Measurements from ENCODE around the gene CTXN1.

Gene CTXN1

DNA sequence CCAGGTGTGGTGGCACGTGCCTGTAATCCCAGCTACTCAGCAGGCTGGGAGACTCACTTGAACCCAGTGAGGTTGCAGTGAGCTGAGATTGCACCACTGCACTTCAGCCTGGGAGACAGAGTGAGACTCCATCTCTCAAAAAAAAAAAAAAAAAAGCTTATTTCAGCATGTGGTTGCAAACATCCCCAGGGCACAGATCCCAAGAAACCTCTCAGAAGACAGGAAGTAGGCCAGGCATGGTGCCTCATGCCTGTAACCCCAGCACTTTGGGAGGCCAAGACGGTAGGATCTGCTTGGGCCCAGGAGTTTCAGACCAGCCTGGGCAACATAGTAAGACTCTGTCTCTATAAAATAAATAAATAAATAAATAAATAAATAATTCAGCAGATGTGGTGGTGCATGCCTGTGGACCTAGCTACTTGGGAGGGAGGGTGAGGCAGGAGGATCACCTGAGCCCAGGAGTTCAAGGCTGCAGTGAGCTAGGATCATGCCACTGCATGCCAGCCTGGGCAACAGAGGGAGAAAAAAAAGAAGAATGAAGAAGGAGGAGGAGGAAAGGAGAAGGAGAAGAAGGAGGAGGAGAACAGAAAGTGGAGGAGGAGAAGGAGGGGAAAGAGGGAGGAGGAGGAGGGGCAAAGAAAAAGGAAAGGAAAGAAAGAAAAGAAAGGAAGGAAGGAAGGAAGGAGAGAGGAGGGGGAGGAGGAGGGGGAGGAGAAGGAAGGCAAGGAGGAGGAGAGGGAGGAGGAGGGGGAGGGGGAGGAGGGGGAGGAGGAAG is 42.0 kb downstream of the CTXN1 start:
- no peak overlapping the region for H3K27ac ChIP-seq
- no peak overlapping the region for H3K4me2 ChIP-seq
- no peaks in the 10 kb centered on the region for H4K20me1 ChIP-seq (ENCODE audit: insufficient read depth)
- no peak overlapping the region for H3K9ac ChIP-seq
- TF ChIP-seq, protein P1, sequence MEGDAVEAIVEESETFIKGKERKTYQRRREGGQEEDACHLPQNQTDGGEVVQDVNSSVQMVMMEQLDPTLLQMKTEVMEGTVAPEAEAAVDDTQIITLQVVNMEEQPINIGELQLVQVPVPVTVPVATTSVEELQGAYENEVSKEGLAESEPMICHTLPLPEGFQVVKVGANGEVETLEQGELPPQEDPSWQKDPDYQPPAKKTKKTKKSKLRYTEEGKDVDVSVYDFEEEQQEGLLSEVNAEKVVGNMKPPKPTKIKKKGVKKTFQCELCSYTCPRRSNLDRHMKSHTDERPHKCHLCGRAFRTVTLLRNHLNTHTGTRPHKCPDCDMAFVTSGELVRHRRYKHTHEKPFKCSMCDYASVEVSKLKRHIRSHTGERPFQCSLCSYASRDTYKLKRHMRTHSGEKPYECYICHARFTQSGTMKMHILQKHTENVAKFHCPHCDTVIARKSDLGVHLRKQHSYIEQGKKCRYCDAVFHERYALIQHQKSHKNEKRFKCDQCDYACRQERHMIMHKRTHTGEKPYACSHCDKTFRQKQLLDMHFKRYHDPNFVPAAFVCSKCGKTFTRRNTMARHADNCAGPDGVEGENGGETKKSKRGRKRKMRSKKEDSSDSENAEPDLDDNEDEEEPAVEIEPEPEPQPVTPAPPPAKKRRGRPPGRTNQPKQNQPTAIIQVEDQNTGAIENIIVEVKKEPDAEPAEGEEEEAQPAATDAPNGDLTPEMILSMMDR (conservative IDR thresholded peaks at IDR 0.05; ENCODE audit: low read depth, low read length), result no peak
- H3K36me3 ChIP-seq (ENCODE audit: insufficient read depth), result no peaks in the 10 kb centered on the region
- peaks cover 32% of the 10 kb centered on the region for H3K27me3 ChIP-seq (ENCODE audit: insufficient read depth, low read depth)
- H3K4me1 ChIP-seq (ENCODE audit: low read depth, poor library complexity, severe bottlenecking), result no peaks in the 10 kb centered on the region
- no peak overlapping the region for H2AFZ ChIP-seq (ENCODE audit: low read depth)
- H3K79me2 ChIP-seq (ENCODE audit: insufficient read depth, low read depth), result no peaks in the 10 kb centered on the region
- no peak overlapping the region for H3K4me3 ChIP-seq (IDR thresholded peaks at IDR 0.05; ENCODE audit: insufficient read depth, low read depth, low read length)

GRCh38 chr19:7883105-7883504 is 42.8 kb downstream of the CTXN1 start:
- Histone ChIP-seq H2AFZ (ENCODE audit: low read depth) (no peak overlapping the region), H4K20me1 (ENCODE audit: insufficient read depth) (no peaks in the 10 kb centered on the region), H3K4me3 (IDR thresholded peaks at IDR 0.05; ENCODE audit: insufficient read depth, low read depth, low read length) (no peak overlapping the region), H3K27ac (no peak overlapping the region), H3K9ac (no peak overlapping the region), H3K79me2 (ENCODE audit: insufficient read depth, low read depth) (no peaks in the 10 kb centered on the region), H3K27me3 (ENCODE audit: insufficient read depth, low read depth) (peaks cover 27% of the 10 kb centered on the region), H3K36me3 (ENCODE audit: insufficient read depth) (no peaks in the 10 kb centered on the region), H3K4me1 (ENCODE audit: low read depth, poor library complexity, severe bottlenecking) (no peaks in the 10 kb centered on the region), H3K4me2 (no peak overlapping the region)
- TF ChIP-seq, protein P1 (conservative IDR thresholded peaks at IDR 0.05; ENCODE audit: low read depth, low read length), result no peak

- Histone ChIP-seq H3K79me2 (ENCODE audit: insufficient read depth, low read depth) (no peaks in the 10 kb centered on the region), H3K27ac (no peak overlapping the region), H3K4me1 (ENCODE audit: low read depth, poor library complexity, severe bottlenecking) (no peaks in the 10 kb centered on the region), H3K27me3 (ENCODE audit: insufficient read depth, low read depth) (peaks cover 17% of the 10 kb centered on the region), H4K20me1 (ENCODE audit: insufficient read depth) (no peaks in the 10 kb centered on the region), H3K9ac (no peak overlapping the region), H3K4me2 (no peak overlapping the region), H2AFZ (ENCODE audit: low read depth) (no peak overlapping the region), H3K36me3 (ENCODE audit: insufficient read depth) (no peaks in the 10 kb centered on the region), H3K4me3 (IDR thresholded peaks at IDR 0.05; ENCODE audit: insufficient read depth, low read depth, low read length) (no peak overlapping the region)
- TF ChIP-seq, protein P1 (conservative IDR thresholded peaks at IDR 0.05; ENCODE audit: low read depth, low read length), result no peak
These were observed 44.0 kb downstream of the CTXN1 start for GRCh38 chr19:7881910-7882309.

- no peaks in the 10 kb centered on the region for H3K36me3 ChIP-seq (ENCODE audit: insufficient read depth)
These were observed 46.1 kb downstream of the CTXN1 start for GRCh38 chr19:7879836-7880235.

More at GRCh38 chr19:7879836-7880235, 46.1 kb downstream of the CTXN1 start:
- H3K4me1 ChIP-seq (ENCODE audit: low read depth, poor library complexity, severe bottlenecking), result no peaks in the 10 kb centered on the region
- no peaks in the 10 kb centered on the region for H3K79me2 ChIP-seq (ENCODE audit: insufficient read depth, low read depth)
- no peak overlapping the region for H3K9ac ChIP-seq
- TF ChIP-seq, protein P1 (conservative IDR thresholded peaks at IDR 0.05; ENCODE audit: low read depth, low read length), result no peak
- no peak overlapping the region for H2AFZ ChIP-seq (ENCODE audit: low read depth)
- H4K20me1 ChIP-seq (ENCODE audit: insufficient read depth), result no peaks in the 10 kb centered on the region
- H3K27me3 ChIP-seq (ENCODE audit: insufficient read depth, low read depth), result no peaks in the 10 kb centered on the region; the same call in 1 of the 2 replicates
- no peak overlapping the region for H3K4me3 ChIP-seq (IDR thresholded peaks at IDR 0.05; ENCODE audit: insufficient read depth, low read depth, low read length)
- H3K27ac ChIP-seq, result no peak overlapping the region
- no peak overlapping the region for H3K4me2 ChIP-seq
